Measurements from ENCODE around the gene CFAP221.
"Not testable (repeated sequence)": the region's sequence is repeated elsewhere in the genome, so short reads cannot be mapped to it uniquely, and the experiment has no call there.

Gene CFAP221

DNA sequence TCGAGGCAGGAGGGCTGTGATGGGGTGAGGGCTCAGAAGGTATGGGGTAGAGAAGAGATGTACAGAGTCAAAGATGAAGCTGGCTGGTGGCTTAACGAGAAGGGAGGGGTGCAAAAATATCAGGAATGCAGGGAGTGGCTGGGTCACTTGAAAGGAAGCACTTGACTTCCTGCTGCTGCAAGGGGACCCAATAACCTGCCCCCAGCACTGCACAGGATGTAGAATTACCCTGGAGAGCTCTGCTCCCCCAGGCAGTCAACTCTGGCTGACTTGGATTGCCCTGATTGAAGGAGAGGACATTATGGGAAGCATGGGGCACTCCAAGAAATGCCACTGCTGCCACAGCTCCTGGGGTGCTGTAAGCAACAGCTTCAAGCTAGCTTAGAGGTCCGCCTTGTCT lies 41.8 kb downstream of the CFAP221 start:
- DNase-seq (ENCODE audit: low spot score) = no peak

DNA sequence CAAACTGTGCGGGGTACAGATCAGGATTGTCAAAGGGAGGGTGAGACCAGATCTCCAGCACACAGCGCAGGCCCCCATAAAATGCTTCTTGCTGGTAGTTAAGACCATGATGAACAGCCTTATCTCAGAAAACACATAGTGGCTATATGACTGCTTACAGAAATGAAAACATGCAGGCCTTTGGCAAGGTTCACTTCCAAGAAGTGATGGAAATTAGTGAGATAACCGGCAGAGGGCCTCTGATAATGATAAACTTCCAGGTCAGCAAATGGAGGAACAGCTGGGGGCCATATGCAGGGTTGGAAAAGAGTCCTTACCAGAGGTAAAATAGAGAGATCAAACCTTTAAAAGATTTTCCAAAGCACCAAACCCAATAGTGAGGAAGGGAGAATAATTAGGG lies 46.6 kb downstream of the CFAP221 start:
- no peak for DNase-seq (ENCODE audit: low spot score)

DNA sequence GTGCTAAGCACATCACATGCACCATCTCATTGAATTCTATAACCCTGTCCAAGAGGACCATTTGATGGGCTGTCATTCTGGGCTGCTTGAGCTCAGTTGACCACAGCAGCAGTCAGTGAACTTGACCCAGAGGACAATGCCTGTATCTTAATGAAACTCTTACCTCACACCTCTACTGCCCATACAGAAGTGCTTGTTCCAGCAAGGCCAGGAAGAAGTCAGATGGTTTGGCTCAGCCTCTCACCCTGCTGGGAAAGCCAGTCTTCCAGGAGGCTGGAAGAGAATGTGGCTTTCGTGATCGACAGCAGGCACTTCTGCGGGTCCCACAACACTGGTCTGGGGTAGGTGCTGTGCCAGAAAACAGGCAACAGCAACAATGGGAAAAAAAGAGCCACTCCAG lies 47.3 kb downstream of the CFAP221 start:
- DNase-seq (ENCODE audit: low spot score) = no peak

DNA sequence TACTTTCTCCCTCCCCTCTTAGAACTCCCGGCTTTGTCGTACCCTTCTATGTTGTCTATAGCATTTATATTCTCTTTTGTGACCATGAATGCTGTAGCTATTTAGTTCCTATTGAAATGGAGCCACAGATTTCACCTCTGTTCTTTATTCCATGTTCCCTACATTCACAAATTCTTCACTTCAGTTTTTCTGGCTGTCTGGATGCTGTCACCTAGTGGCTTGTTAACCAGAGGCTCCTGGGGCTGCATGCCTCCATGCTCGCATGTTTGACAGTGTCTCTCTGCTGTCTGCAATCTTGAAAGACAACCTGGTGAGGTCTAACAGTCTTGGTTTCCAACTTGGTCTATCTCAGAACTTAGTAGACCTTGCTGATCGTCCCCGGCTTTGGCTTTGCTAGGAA lies 48.2 kb downstream of the CFAP221 start:
- no peak for DNase-seq (ENCODE audit: low spot score)

DNA sequence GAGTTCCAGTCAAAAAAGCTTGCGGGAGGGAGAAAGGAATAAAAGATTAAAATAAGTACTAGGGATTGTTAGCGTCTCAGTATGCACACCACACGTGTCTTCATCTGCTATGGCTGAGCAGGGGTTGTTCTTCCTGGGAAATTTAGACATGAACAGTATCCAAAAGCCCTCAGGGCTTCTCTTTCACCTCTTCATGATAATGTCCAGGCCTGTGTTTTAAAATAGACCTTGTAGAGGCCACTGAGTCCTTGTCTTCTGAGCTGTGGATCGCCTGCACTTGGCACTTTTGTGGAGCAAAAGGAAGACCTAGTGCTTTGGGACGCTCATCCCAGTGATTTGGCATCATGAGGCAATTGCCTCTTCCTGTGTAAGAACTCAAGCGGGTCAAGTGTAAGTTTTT lies 52.4 kb downstream of the CFAP221 start:
- DNase-seq (ENCODE audit: low spot score) = no peak

DNA sequence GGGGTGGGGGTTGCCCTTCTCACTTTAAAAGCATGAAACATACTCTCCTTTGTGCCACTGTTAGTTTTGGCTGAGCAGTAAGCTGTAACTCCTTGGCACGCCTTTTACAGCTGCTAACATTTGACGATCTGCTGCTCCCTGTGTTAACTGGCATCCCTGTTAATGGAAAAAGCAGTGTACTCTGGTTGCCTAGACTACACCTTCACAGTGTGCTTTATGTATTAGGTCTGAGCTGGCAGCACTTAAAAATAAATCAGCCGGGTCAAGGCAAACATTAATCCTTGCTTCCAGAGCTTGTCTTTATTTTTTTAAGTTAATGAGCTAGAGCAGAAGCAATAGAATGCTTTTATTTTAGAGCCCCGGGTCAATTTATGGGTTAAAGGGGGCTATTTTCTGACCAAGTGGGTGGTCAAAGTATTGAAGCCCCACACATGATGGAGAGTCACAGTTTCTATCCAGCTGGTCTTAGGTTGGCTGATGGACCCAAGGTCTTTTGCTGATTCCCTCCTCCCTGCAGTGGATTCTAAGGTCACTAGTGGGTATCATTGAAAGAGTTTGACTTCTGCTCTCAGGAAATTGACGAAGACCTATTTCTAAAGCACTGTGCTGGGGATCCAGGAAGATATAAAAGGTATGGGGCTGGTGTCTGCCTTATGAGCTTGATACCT lies 54.5 kb downstream of the CFAP221 start:
- no peak for DNase-seq (ENCODE audit: low spot score)

DNA sequence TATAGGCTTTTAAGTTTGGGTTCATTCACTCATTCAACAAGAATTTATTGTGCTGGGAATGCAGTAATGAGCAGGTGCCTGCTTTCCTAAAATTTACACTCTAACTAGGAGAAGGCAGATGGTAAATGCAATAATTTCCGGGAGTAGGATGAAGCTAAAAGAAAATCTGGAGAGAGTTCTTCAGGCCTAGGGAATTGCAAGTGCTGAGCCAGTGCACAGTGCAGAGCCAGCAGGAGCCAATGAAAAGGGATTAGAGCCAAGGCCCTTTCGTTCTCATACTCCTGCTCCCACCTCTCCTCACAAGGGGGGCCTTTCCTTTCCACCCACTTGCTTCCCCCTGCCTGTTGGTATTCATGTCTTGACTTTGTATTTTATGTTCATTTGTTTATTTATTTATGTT lies 55.1 kb downstream of the CFAP221 start:
- no peak for DNase-seq (ENCODE audit: low spot score)

DNA sequence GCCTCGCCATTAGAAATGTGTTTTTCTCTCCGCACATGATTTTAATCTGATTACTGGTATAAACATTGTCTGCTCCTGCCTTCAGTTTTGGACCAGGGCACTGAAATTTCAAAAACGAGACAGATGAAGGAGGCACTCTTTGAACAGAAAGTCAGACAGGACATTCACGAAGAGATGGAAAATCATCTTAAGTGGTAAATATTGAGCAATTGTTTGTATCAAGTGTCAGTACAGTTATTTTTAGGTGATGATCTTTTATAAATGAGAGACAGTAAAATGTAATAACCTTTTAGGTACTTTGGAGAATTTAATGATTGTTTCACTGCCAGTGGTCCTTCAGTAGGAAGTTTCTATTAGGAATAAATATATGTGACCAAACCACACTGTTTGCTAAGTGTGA lies 60.8 kb downstream of the CFAP221 start:
- DNase-seq (ENCODE audit: low spot score) = no peak

DNA sequence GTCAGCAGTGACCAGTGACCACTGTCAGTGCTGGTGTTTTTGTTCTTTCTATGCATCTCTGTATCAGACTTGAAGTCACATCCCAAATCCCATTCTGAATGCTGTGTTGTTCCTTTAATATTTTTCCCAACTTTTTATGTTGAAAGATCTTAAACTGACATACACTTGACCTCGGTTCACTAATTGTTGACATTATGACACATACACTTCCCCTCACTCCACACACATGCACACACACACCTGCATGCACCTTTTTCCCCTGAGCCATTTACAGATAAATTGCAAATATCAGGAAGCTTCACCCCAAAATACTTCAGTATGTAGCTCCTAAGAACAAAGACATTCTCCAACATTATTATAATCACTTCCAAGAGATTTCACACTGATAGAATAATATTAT lies 62.4 kb downstream of the CFAP221 start:
- no peak for DNase-seq (ENCODE audit: low spot score)

DNA sequence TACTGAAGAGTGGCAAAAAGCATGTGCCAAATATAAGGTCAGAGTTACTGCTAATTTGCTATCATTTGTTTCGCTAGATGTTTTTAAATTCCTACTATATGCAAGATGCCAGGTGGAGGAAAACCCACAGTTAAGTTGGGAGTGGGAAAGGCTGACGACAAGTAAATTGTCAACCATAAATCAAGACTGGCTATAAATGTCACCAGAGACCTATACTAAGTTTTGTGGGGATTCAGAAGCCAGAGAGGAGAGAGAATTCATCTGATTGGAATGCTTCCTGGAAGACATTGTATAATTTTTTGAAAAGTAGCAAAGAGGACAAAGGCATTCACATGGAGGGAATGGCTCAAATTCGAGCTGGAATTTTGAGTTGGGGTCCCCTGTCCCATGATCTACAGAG lies 64.3 kb downstream of the CFAP221 start:
- DNase-seq (ENCODE audit: low spot score) = no peak

DNA sequence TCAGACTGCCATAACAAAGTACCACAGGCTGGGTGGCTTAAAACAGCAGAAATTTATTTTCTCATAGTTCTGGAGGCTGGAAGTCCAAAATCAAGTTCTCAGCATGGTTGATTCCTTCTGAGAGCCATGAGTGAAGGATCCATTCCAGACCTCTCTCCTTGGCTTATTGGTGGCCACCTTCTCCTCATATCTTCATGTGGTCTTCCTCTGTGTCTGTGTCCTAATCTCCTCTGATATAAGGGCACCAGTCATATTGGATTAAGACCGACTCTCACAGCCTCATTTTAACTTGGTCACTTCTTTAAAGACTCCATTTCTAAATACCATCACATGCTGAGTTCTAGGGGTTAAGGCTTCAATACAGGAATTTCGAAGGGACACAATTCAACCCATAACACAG lies 65.1 kb downstream of the CFAP221 start:
- DNase-seq (ENCODE audit: low spot score) = no peak

DNA sequence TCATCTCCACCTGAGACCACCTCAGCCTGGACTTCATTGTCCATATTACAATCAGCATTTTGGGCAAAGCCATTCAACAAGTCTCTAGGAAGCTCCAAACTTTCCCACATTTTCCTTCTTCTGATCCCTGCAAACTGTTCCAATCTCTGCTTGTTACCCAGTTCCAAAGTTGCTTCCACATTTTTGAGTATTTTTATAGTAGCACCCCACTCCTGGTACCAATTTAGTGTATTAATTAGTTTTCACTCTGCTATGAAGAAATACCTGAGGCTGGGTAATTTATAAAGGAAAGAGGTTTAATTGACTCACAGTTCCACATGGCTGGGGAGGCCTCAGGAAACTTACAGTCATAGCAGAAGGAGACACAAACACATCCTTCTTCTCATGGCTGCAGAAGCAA lies 69.9 kb downstream of the CFAP221 start:
- not testable (repeated sequence) for DNase-seq (ENCODE audit: low spot score)

DNA sequence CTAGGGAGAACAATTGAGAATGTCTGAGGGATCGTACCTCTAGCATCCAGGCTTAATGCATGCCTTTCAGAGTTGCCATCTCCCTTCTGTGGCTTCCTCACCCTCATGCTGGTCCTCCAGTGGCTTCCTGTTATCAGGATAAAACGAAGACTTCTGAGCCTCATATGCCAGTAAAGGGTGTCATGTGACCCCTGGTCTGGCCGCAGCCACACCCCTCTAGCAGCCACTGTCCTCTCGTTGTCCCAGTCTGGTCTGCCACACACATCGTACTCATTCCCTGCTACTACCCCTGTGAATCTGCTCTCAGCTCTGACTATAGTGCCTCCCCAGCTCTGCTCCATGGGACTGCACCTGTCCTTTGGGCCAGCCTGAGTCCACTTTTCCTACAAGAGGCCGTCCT lies 72.2 kb downstream of the CFAP221 start:
- no peak for DNase-seq (ENCODE audit: low spot score)

DNA sequence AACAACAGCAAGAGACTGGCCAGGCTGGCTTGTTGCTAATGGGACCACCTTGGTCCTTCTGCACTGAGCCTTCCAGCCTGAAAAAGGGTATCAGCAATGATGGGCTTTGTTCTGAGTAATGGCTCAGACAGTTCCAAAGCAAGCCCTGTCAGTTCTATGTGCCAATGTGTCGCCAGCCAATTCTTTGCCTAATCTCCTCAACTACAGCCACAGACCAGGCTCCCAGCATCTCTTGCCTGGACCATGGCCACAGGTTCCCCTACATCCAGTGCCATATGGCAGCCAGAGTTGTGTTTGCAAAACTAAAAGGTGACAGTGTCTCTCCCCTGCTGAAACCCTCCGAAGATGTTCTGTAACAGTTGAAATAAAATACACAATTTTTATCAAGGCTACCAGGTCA lies 73.2 kb downstream of the CFAP221 start:
- no peak for DNase-seq (ENCODE audit: low spot score)

DNA sequence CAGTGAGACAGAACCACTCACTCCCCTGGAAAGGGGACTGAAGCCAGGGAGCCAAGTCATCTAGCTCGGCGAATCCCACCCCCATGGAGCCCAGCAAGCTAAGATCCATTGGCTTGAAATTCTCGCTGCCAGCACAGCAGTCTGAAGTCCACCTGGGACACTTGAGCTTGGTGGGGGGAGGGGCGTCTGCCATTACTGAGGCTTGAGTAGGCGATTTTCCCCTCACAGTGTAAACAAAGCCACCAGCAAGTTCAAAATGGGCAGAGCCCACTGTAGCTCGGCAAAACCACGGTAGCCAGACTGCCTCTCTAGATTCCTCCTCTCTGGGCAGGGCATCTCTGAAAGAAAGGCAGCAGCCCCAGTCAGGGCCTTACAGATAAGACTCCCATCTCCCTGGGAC lies 74.5 kb downstream of the CFAP221 start:
- DNase-seq (ENCODE audit: low spot score) = not testable (repeated sequence)

DNA sequence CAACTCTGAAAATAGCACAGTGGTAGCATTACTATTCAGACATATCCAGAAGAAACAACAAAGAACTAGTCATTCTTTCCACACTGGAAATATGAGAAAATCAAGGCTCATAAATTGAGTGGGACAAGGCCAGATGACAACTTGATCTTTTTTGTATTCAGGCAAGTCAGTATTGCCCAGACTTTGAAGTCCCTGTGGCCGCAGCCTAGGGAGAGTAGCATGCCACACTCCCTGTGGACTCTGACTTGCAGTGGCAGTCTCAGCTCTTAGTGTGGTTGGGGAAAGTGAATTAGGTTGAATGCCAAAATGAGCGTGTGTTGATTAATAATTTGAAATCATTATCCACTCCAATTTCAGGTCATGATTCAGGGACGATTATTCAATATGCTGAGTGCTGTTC lies 81.0 kb downstream of the CFAP221 start:
- no peak for DNase-seq (ENCODE audit: low spot score)

DNA sequence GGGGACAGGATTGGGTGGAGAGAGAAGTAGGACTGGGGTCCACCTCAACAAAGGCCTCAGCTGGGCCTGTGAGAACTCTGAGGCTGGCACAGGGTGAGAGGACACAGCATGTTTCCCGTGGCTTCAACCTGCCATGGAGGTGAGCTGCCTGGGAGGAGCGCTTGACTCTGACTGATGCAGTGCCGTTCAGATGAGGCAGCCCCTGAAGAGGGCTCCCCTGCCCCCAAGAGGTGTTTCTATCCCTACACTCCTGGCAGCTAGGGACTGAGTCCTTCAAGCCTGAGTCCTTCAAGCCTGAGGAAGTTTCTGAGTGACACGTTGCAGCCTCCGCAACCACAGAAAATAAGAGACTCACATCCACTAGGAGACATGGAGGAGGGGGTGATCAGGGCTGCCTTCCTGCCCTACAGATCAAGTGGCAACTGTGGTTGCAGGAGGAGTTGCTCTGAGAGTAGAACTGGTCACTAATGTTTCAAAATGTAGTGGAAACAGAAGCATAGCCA lies 85.1 kb downstream of the CFAP221 start:
- no peak for DNase-seq (ENCODE audit: low spot score)

DNA sequence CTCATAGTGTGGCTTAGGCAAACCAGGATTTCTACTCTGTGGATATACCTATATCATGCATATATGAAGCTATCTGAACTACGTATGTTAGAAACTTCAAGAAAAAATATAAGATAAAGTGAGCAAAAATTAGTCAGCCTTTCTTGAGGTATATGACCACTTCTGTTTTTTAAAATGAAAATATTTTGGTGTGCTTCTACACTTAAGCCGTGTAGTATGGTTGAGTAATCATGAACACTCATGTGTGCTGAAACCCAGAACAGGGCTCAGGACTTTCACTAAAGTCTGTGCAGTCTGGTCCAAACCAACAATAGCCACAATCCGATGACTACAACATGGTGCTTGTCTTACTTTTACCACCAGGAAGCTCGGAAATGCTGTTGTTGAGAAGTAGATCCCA lies 85.9 kb downstream of the CFAP221 start:
- DNase-seq (ENCODE audit: low spot score) = no peak

DNA sequence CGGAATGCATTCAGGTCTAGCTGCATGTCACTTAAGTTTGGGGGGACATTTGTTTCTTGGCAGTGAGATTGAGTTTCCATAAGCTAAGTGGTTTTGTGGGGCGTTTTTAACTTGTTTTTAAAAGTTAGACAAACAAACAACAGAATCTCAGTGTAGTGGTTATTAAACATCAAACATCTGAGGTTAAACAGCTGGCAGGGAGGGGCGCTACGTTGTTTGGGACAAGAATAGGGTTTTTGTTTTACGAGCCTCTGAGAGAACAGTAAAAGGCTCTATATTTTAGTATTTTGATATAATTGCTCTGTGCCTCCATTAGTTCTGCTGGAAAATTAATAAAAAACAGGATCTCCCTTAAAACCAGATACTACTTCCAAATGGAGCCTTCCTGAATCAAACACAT lies 93.1 kb downstream of the CFAP221 start:
- no peak for DNase-seq (ENCODE audit: low spot score)

DNA sequence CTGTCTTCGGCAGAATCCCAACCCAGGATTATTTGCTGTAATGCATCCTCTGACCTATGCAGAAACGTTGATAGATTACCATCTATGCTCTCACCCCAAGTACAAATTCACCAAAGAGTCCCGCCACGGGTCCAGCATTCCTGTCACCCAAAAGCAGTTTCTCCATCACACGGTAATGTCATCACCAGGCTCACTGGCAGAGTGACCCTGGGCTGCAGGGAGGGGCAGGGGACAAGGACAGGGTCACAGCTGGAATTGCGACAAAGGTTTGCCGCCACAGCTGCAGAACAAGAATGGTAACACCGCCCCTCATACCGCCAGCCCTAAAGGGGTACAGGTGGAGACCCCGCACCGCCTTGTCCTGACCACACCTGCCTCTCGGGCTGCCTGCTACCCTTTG lies 94.0 kb downstream of the CFAP221 start:
- DNase-seq (ENCODE audit: low spot score) = no peak

DNA sequence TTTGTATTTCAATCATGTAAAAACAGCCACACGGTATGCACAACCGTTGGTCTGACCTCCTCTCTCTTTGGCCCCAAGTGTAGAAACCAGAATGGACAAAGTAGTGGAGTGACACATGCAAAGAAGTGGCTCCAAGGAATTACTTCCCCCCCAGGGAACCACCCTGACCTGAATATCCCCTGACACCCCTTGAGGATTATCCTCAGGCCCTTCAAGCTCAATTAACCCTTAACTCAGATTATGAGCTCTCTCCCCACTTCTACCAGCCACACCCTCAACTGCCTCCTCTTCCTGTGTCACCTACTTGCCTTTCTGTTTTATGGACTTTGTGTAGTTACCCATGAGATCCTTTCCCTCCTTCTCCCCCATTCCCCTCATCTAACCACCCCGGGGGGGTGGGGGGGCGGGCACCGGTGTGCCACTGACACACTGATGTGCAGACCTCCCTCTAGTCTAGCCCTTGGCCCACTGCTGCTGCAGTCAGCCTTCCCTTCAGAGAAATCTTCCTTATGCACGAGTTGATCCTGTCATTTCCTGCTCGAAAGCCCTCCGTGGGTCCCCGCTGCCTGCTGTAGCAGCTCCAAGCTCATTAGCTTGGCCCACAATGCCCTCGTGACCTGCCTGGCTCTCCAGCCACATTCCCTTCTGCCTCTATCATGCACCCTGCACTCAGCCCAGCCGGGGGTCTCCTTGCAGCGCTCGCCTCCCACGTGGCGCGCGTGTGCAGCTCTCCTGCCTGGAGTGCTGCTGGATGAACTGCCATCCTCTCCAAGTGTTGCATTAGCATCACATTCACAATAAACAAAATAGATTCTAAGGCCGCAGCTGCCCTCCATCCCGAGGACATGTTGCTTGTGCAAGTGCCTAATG lies 94.7 kb downstream of the CFAP221 start:
- no peak for DNase-seq (ENCODE audit: low spot score)

DNA sequence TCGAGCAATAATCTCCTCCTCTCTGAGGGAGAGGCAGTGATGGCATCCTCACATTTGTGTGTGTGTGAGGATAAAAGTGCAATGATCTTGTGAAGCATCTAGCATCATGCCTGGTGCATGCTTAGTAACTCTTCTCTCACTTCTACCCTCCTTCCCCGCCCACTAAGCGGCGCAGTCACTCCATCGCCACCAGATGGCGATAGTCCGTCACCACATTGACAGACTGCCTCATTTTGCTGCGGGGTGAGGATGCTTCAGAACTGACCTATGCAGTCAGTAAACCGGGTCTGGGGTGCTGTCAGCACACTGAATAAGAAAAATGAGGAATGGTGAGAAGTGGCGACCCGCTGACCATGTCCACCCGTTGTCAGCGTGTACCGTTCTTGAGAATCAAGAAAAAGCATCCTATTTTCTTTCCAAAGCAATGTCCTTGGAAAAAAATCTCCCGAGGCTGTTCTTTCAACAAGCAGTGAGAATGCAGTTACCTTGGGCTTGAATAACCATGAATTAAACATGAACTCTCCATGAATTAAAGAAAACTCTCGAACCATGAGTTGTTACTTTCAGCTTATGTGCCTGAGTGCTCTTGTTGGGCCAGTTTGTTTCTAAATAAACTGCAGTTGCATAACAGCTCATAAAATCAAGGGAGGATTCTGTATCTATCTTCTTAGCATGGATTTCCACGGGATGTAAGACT lies 97.5 kb downstream of the CFAP221 start:
- peak; percentile 85 for DNase-seq (ENCODE audit: low spot score)

DNA sequence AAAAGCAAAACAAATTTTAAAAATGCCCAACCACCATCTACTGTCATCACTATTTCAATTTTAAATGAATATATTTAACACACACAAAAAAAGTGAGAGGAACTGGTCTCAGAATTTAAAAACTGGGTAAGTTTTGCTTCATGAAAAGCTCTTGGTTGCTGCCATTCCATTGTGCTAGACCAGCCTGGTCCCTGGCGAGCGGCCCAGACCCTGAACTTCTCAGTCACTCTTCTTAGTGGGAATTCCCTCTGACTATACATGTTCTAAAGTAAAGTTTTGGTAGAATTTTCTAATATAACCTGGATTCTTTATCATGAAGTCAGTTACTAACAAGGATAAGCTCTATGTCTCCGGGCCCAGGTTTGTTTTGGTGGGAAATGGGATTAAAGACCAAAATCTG lies 99.9 kb downstream of the CFAP221 start:
- DNase-seq (ENCODE audit: low spot score) = no peak

Data from D341Med (cell line).